Osteocyte (in vitro differentiated cells): ENCODE measurements around the gene MYL7. TPM values are rescaled to one million over a fixed set of nuclear protein-coding genes. Genes with fewer than 3 reads are reported as not detected.
A peak's percentile ranks its signal among the peaks of the same experiment; 100 is the strongest.

ENCODE experiments used
- DNase-seq: peaks from one replicate; pipeline ENCODE4 v3.0.0; 2021; ENCODE audit warnings: mixed read lengths; ENCODE audit not compliant: unreplicated experiment; ENCODE audit errors: extremely low spot score
- H3K27ac Mint-ChIP-seq: one replicate; pipeline ENCODE4 v1.8.0; 2021; ENCODE audit warnings: mild to moderate bottlenecking, mixed read lengths; ENCODE audit not compliant: unreplicated experiment
- H3K27me3 Mint-ChIP-seq: one replicate; pipeline ENCODE4 v1.8.0; 2021; ENCODE audit warnings: mixed read lengths; ENCODE audit not compliant: unreplicated experiment
- H3K36me3 Mint-ChIP-seq: one replicate; pipeline ENCODE4 v1.8.0; 2021; ENCODE audit warnings: mixed read lengths; ENCODE audit not compliant: unreplicated experiment
- H3K4me1 Mint-ChIP-seq: one replicate; pipeline ENCODE4 v1.8.0; 2021; ENCODE audit warnings: mixed read lengths; ENCODE audit not compliant: unreplicated experiment
- H3K4me3 Mint-ChIP-seq: one replicate; pipeline ENCODE4 v1.8.0; 2021; ENCODE audit warnings: mild to moderate bottlenecking, moderate library complexity, mixed read lengths; ENCODE audit not compliant: unreplicated experiment
- H3K9me3 Mint-ChIP-seq: one replicate; pipeline ENCODE4 v1.8.0; 2021; ENCODE audit warnings: mixed read lengths; ENCODE audit not compliant: unreplicated experiment
- total RNA-seq: library from RNA; stranded (reverse); gene quantifications from 2 replicates; pipeline ENCODE4 v1.2.1, GENCODE V29; 2021
- TF ChIP-seq, protein P1 (sequence below): fragments of 200-600 bp; sonication (generic); IDR thresholded peaks from 2 replicates; pipeline ENCODE4 v1.5.0; 2021; ENCODE audit warnings: antibody characterized with exemption, mild to moderate bottlenecking, moderate library complexity

MYL7 gene
- total RNA-seq, 1 donor from 2014 or later, result not detected

DNA sequence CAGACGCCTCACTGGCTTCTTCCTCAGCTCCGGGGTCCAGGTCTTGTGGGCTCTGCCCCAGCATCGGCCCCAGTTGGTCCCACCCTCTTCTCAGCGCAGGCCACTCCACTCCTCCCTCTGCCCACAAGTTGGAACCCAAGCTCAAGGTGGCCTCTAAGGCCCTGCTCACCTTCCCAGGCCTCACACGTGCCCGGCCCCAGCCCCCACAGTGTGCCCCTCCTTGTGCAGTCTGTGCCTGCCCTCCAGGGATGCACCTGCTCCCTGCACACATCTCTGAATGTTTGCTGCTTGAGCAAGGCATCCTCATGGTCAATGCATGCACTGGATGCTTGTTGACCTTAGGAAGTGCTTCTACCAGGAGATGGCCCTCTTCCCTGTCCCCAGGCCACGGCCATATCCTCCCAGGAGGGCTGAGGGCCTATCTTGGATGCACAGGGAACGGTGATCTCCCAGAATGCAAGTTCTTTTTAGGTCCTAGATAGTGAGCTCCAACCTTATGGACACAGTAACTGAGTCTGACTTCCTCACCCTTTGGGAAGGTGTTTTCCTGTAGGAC lies 44.7 kb downstream of the MYL7 start:
- H3K27me3 Mint-ChIP-seq, result no peaks in the 10 kb centered on the region
- peak overlapping the region; percentile 4 for H3K27ac Mint-ChIP-seq
- no peaks in the 10 kb centered on the region for H3K9me3 Mint-ChIP-seq
- no peaks in the 10 kb centered on the region for H3K36me3 Mint-ChIP-seq
- no peak overlapping the region for H3K4me3 Mint-ChIP-seq
- TF ChIP-seq, protein P1, sequence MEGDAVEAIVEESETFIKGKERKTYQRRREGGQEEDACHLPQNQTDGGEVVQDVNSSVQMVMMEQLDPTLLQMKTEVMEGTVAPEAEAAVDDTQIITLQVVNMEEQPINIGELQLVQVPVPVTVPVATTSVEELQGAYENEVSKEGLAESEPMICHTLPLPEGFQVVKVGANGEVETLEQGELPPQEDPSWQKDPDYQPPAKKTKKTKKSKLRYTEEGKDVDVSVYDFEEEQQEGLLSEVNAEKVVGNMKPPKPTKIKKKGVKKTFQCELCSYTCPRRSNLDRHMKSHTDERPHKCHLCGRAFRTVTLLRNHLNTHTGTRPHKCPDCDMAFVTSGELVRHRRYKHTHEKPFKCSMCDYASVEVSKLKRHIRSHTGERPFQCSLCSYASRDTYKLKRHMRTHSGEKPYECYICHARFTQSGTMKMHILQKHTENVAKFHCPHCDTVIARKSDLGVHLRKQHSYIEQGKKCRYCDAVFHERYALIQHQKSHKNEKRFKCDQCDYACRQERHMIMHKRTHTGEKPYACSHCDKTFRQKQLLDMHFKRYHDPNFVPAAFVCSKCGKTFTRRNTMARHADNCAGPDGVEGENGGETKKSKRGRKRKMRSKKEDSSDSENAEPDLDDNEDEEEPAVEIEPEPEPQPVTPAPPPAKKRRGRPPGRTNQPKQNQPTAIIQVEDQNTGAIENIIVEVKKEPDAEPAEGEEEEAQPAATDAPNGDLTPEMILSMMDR, result no peak
- DNase-seq, result no peak
- H3K4me1 Mint-ChIP-seq, result peaks cover 59% of the 10 kb centered on the region

DNA sequence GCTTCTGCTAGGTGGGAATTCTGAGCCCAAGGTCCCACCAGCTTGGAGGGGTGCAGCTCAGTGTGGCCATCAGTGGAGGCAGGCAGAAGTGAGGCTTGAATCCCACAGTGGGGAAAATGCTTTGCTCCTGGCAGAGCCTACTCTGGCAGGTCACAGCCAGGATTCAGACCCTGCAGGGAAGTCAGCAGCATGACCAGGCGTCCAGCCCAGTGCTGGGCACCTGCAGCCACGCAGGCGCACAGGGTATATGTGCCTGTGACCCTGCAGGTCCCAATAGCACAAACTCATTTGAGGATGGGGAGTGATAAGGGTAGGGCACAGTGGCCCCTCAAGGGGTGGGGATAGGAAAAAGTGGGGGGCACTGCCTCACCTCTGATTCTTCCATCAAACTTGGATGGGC lies 45.4 kb downstream of the MYL7 start:
- no peak for DNase-seq
- H3K36me3 Mint-ChIP-seq, result no peaks in the 10 kb centered on the region

DNA sequence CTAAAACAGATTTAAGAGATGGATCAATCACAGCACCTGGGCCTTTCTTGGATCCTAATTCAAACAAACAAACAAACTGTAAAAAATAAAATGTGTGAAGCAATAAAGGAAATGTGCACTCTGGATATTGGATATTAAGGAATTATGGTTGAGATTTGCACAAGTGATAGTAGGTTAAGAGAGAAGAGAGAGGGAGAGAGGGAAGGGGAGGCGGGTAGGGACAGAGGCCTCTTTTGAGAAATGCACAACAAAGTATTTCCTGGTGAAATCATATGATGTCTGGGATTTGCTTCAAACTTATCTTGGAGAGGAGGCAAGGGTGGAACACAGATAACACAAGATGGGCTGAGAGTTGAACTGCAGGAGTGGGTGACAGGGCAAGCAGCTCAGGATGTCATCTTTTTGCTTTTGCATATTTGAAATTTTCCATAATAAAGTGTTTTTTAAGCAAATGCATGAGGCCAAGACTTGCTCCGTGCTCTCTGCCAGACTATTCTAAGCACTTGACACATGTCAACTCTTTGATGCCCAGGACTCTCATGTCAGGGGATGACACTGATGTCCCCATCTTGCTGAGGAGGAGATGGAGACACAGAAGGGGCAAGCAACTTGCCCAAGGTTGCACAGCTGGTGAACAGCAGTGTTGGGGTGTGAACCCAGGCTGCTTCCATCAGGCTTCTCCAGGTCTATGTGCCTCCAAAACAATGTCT lies 46.1 kb downstream of the MYL7 start:
- H3K27ac Mint-ChIP-seq, result no peak overlapping the region
- DNase-seq, result no peak
- no peaks in the 10 kb centered on the region for H3K27me3 Mint-ChIP-seq
- TF ChIP-seq, protein P1, result no peak
- no peak overlapping the region for H3K4me3 Mint-ChIP-seq
- H3K9me3 Mint-ChIP-seq, result no peaks in the 10 kb centered on the region
- peaks cover 49% of the 10 kb centered on the region for H3K4me1 Mint-ChIP-seq
- H3K36me3 Mint-ChIP-seq, result no peaks in the 10 kb centered on the region

More for the DNA sequence above, 45.4 kb downstream of the MYL7 start:
- Mint-ChIP-seq H3K27me3 (no peaks in the 10 kb centered on the region), H3K4me3 (no peak overlapping the region), H3K27ac (no peak overlapping the region), H3K9me3 (no peaks in the 10 kb centered on the region), H3K4me1 (peaks cover 53% of the 10 kb centered on the region)
- TF ChIP-seq, protein P1, result no peak

DNA sequence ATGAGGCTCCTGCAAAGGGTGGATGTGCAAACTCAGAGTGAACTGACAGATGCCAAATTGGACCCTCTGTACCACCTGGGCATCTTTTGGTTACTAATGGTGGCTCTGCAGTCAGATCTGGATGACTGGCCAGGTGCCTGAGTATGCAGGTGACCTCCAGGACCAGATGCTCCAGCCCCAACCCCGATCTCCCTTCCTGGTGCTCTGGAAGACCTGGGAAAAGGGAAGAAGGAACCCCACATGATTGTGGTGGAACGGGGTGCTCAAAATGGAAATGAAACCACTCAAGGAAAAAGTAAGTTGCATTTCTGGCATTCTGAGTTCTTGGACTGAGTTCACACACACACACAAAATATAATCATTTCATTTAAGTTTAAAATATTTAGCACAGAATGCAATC lies 46.8 kb downstream of the MYL7 start:
- H3K27ac Mint-ChIP-seq, result peak overlapping the region; percentile 32
- DNase-seq, result no peak
- TF ChIP-seq, protein P1, result no peak
- no peaks in the 10 kb centered on the region for H3K27me3 Mint-ChIP-seq
- no peaks in the 10 kb centered on the region for H3K36me3 Mint-ChIP-seq
- H3K4me1 Mint-ChIP-seq, result peaks cover 46% of the 10 kb centered on the region
- H3K9me3 Mint-ChIP-seq, result no peaks in the 10 kb centered on the region
- H3K4me3 Mint-ChIP-seq, result no peak overlapping the region

DNA sequence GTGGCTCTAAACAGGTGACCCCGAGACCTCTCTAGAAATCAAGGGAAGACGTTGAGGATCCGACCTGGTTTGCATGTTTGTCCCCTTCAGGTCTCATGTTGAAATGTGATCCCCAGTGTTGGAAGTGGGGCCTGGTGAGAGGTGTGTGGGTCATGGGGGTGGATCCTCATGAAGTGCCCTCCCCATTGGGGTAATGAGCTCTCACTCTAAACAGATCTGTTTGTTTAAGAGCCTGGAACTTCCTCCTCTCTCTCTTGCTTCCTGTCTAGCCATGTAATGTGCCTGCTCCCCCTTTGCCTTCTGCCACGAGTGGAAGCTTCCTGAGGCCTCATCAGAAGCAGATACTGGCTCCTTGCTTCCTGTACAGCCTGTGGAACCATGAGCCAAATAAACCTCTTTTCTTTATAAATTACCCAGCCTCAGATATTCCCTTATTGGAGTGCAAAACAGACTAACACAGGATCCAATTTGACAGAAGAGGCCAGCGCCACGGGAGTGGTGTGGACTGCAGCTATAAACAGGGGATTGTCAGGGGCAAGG lies 48.0 kb downstream of the MYL7 start:
- DNase-seq, result no peak
- TF ChIP-seq, protein P1, result no peak
- no peak overlapping the region for H3K4me3 Mint-ChIP-seq
- H3K36me3 Mint-ChIP-seq, result no peaks in the 10 kb centered on the region
- H3K4me1 Mint-ChIP-seq, result peaks cover 52% of the 10 kb centered on the region
- no peaks in the 10 kb centered on the region for H3K27me3 Mint-ChIP-seq
- no peak overlapping the region for H3K27ac Mint-ChIP-seq
- no peaks in the 10 kb centered on the region for H3K9me3 Mint-ChIP-seq
